Measurements from ENCODE around the gene SPNS2. TPM values are rescaled to one million over a fixed set of nuclear protein-coding genes. Genes with fewer than 3 reads are reported as not detected.

Gene SPNS2
- total and polyA plus RNA-seq, 2 of the 8 experiments (the other 6 are each of a cell fraction or from before 2014, with no cell fraction given), result 1.2 to 1.5 TPM

Other genes starting within 250 kb of the SPNS2 start
- gene ANKFY1, start 234.9 kb upstream of the SPNS2 start, total RNA-seq (2021; fragmentation: NEBNext Ultra II Directional; extraction: Animal tissue kit (Norgen Biotek cat#: 25700)), result 44.9 and 45.3 TPM in 2 replicates
- 28.3 and 48.4 TPM in 2 replicates for gene ANKFY1, start 234.9 kb upstream of the SPNS2 start, polyA plus RNA-seq (2011; rRNA removed)
- gene UBE2G1, start 132.2 kb upstream of the SPNS2 start, total RNA-seq (2021; fragmentation: NEBNext Ultra II Directional; extraction: Animal tissue kit (Norgen Biotek cat#: 25700)), result 168 and 170 TPM in 2 replicates
- 57.8 and 73.9 TPM in 2 replicates for gene UBE2G1, start 132.2 kb upstream of the SPNS2 start, polyA plus RNA-seq (2011; rRNA removed)
- gene SPNS3, start 64.9 kb upstream of the SPNS2 start, total RNA-seq (2021; fragmentation: NEBNext Ultra II Directional; extraction: Animal tissue kit (Norgen Biotek cat#: 25700)), result not detected in 2 replicates
- 0.08 TPM in 1 of 2 replicates, not detected in the other for gene SPNS3, start 64.9 kb upstream of the SPNS2 start, polyA plus RNA-seq (2011; rRNA removed)
- gene MYBBP1A, start 56.5 kb downstream of the SPNS2 start, total RNA-seq (2021; fragmentation: NEBNext Ultra II Directional; extraction: Animal tissue kit (Norgen Biotek cat#: 25700)), result 151 and 153 TPM in 2 replicates
- 46.8 and 79.9 TPM in 2 replicates for gene MYBBP1A, start 56.5 kb downstream of the SPNS2 start, polyA plus RNA-seq (2011; rRNA removed)
- not detected in 2 replicates for gene GGT6, start 61.7 kb downstream of the SPNS2 start, total RNA-seq (2021; fragmentation: NEBNext Ultra II Directional; extraction: Animal tissue kit (Norgen Biotek cat#: 25700))
- gene GGT6, start 61.7 kb downstream of the SPNS2 start, polyA plus RNA-seq (2011; rRNA removed), result 0.18 and 0.30 TPM in 2 replicates
- 3.7 and 4.5 TPM in 2 replicates for gene SMTNL2, start 85.6 kb downstream of the SPNS2 start, total RNA-seq (2021; fragmentation: NEBNext Ultra II Directional; extraction: Animal tissue kit (Norgen Biotek cat#: 25700))
- 3.6 and 4.6 TPM in 2 replicates for gene SMTNL2, start 85.6 kb downstream of the SPNS2 start, polyA plus RNA-seq (2011; rRNA removed)
- 1.5 TPM in 2 replicates for gene ALOX15, start 142.8 kb downstream of the SPNS2 start, total RNA-seq (2021; fragmentation: NEBNext Ultra II Directional; extraction: Animal tissue kit (Norgen Biotek cat#: 25700))
- 1.7 and 2.2 TPM in 2 replicates for gene ALOX15, start 142.8 kb downstream of the SPNS2 start, polyA plus RNA-seq (2011; rRNA removed)
- 184 and 185 TPM in 2 replicates for gene PELP1, start 205.3 kb downstream of the SPNS2 start, total RNA-seq (2021; fragmentation: NEBNext Ultra II Directional; extraction: Animal tissue kit (Norgen Biotek cat#: 25700))
- gene PELP1, start 205.3 kb downstream of the SPNS2 start, polyA plus RNA-seq (2011; rRNA removed), result 75.6 and 160 TPM in 2 replicates
- 95.6 and 101 TPM in 2 replicates for gene ARRB2, start 211.8 kb downstream of the SPNS2 start, total RNA-seq (2021; fragmentation: NEBNext Ultra II Directional; extraction: Animal tissue kit (Norgen Biotek cat#: 25700))
- gene ARRB2, start 211.8 kb downstream of the SPNS2 start, polyA plus RNA-seq (2011; rRNA removed), result 72.4 and 96.0 TPM in 2 replicates
- 18.8 and 21.6 TPM in 2 replicates for gene MED11, start 232.5 kb downstream of the SPNS2 start, total RNA-seq (2021; fragmentation: NEBNext Ultra II Directional; extraction: Animal tissue kit (Norgen Biotek cat#: 25700))
- gene MED11, start 232.5 kb downstream of the SPNS2 start, polyA plus RNA-seq (2011; rRNA removed), result 36.0 and 40.0 TPM in 2 replicates
- 0.48 and 0.58 TPM in 2 replicates for gene ZMYND15, start 241.0 kb downstream of the SPNS2 start, total RNA-seq (2021; fragmentation: NEBNext Ultra II Directional; extraction: Animal tissue kit (Norgen Biotek cat#: 25700))
- gene ZMYND15, start 241.0 kb downstream of the SPNS2 start, polyA plus RNA-seq (2011; rRNA removed), result 0.53 and 0.86 TPM in 2 replicates
- 3.5 and 3.9 TPM in 2 replicates for gene CXCL16, start 241.0 kb downstream of the SPNS2 start, total RNA-seq (2021; fragmentation: NEBNext Ultra II Directional; extraction: Animal tissue kit (Norgen Biotek cat#: 25700))
- gene CXCL16, start 241.0 kb downstream of the SPNS2 start, polyA plus RNA-seq (2011; rRNA removed), result 4.8 and 5.2 TPM in 2 replicates